AG10803 (cell line): Measurements from ENCODE around the gene GTSF1L.

ENCODE experiments used
- DNase-seq: peaks from one replicate; pipeline ENCODE4 v3.0.0; 2010; ENCODE audit warnings: low read depth
- H3K4me3 ChIP-seq: 2 replicates; pipeline ENCODE4 v1.5.1; 2011; ENCODE audit warnings: mild to moderate bottlenecking, low read length, control low read depth
- CTCF ChIP-seq: conservative IDR thresholded peaks from 2 replicates; pipeline ENCODE4 v1.5.1; 2011; ENCODE audit warnings: mild to moderate bottlenecking, low read length, control low read depth, inconsistent platforms

GTSF1L gene

GRCh38 chr20:43717616-43717995 is 9.2 kb downstream of the GTSF1L start:
- TF ChIP-seq CTCF = no peak
- H3K4me3 ChIP-seq = no peak overlapping the region
- DNase-seq = no peak

GRCh38 chr20:43716757-43717615 is 9.8 kb downstream of the GTSF1L start:
- TF ChIP-seq CTCF = no peak
- no peak overlapping the region for H3K4me3 ChIP-seq
- DNase-seq = no peak

GRCh38 chr20:43716123-43716522 is 10.7 kb downstream of the GTSF1L start:
- no peak for DNase-seq
- TF ChIP-seq CTCF = no peak
- no peak overlapping the region for H3K4me3 ChIP-seq

- no peak overlapping the region for H3K4me3 ChIP-seq
- no peak for TF ChIP-seq CTCF
- DNase-seq = no peak
Observed at GRCh38 chr20:43715511-43715910, 11.3 kb downstream of the GTSF1L start.

GRCh38 chr20:43715044-43715443 is 11.8 kb downstream of the GTSF1L start:
- no peak for DNase-seq
- no peak for TF ChIP-seq CTCF
- H3K4me3 ChIP-seq = no peak overlapping the region

GRCh38 chr20:43711098-43711654 is 15.6 kb downstream of the GTSF1L start:
- no peak overlapping the region for H3K4me3 ChIP-seq
- TF ChIP-seq CTCF = no peak
- DNase-seq = no peak

- no peak for DNase-seq
- no peak overlapping the region for H3K4me3 ChIP-seq
- no peak for TF ChIP-seq CTCF
Observed at GRCh38 chr20:43710370-43711044, 16.3 kb downstream of the GTSF1L start.
